WTC11 (cell line): ENCODE measurements around the gene ATP2A2.

Source experiments
- ATF2 ChIP-seq: sonication (generic); formaldehyde crosslinking; IDR thresholded peaks from 2 replicates; pipeline ENCODE4 v1.8.1; 2022; ENCODE audit warnings: low read depth, missing genetic modification reagents, borderline replicate concordance
- CBFB ChIP-seq: sonication (generic); formaldehyde crosslinking; IDR thresholded peaks from 2 replicates; pipeline ENCODE4 v1.8.1; 2022; ENCODE audit warnings: mild to moderate bottlenecking, low read depth, missing genetic modification reagents
- CTCF ChIP-seq: fragments of 200-600 bp; IDR thresholded peaks from 2 replicates; pipeline ENCODE4 v1.8.0; 2022; ENCODE audit warnings: antibody characterized with exemption
- E2F1 ChIP-seq: sonication (generic); formaldehyde crosslinking; IDR thresholded peaks from 2 replicates; pipeline ENCODE4 v1.8.0; 2022; ENCODE audit warnings: mild to moderate bottlenecking, missing genetic modification reagents
- HMGXB4 ChIP-seq: sonication (generic); formaldehyde crosslinking; IDR thresholded peaks from 2 replicates; pipeline ENCODE4 v1.8.1; 2023; ENCODE audit warnings: mild to moderate bottlenecking, moderate library complexity, missing genetic modification reagents
- MAX ChIP-seq: sonication (generic); formaldehyde crosslinking; IDR thresholded peaks from 2 replicates; pipeline ENCODE4 v1.8.0; 2022; ENCODE audit warnings: mild to moderate bottlenecking, missing genetic modification reagents
- MLX ChIP-seq: sonication (generic); formaldehyde crosslinking; IDR thresholded peaks from 2 replicates; pipeline ENCODE4 v1.8.1; 2023; ENCODE audit warnings: mild to moderate bottlenecking, missing genetic modification reagents, moderate library complexity
- PRDM15 ChIP-seq: sonication (generic); formaldehyde crosslinking; IDR thresholded peaks from 2 replicates; pipeline ENCODE4 v1.8.0; 2022; ENCODE audit warnings: missing genetic modification reagents
- PRRX2 ChIP-seq: fragments of 250-450 bp; sonication (Bioruptor Pico); IDR thresholded peaks from 2 replicates; pipeline ENCODE4 v1.8.0; 2021; ENCODE audit warnings: mild to moderate bottlenecking
- STAT6 ChIP-seq: sonication (generic); formaldehyde crosslinking; conservative IDR thresholded peaks from 2 replicates; pipeline ENCODE4 v1.8.1; 2023; ENCODE audit warnings: mild to moderate bottlenecking, low read depth, missing genetic modification reagents, moderate library complexity
- TP53 ChIP-seq: sonication (generic); formaldehyde crosslinking; IDR thresholded peaks from 2 replicates; pipeline ENCODE4 v1.8.1; 2023; ENCODE audit warnings: mild to moderate bottlenecking, missing genetic modification reagents
- ZNF263 ChIP-seq: sonication (generic); formaldehyde crosslinking; IDR thresholded peaks from 2 replicates; pipeline ENCODE4 v1.8.1; 2022; ENCODE audit warnings: low read depth, mild to moderate bottlenecking, moderate library complexity, missing genetic modification reagents

- TF ChIP-seq MAX (CRISPR knock-in tag) (no peak), CBFB (CRISPR knock-in tag) (no peak), CTCF (no peak), E2F1 (CRISPR knock-in tag) (no peak), TP53 (CRISPR knock-in tag) (no peak), PRDM15 (no peak), ATF2 (CRISPR knock-in tag) (no peak), HMGXB4 (no peak), STAT6 (no peak), PRRX2 (CRISPR knock-in tag) (no peak), ZNF263 (CRISPR knock-in tag) (no peak), MLX (CRISPR knock-in tag) (no peak)
Observed at GRCh38 chr12:110371408-110372055, 90.5 kb downstream of the ATP2A2 start.
